KOPT-K1 (cell line): ENCODE measurements around the gene SDHAF2.
"Not testable (repeated sequence)": the region's sequence is repeated elsewhere in the genome, so short reads cannot be mapped to it uniquely, and the experiment has no call there.

Source experiments
- H3K27ac ChIP-seq: fragments of 200-600 bp; sonication (generic); 2 replicates; pipeline ENCODE4 v1.5.1; 2016; ENCODE audit warnings: antibody characterized with exemption, mild to moderate bottlenecking, low read depth, low read length; ENCODE audit not compliant: poor library complexity, severe bottlenecking
- H3K36me3 ChIP-seq: fragments of 200-600 bp; sonication (generic); 2 replicates; pipeline ENCODE4 v1.5.1; 2017; ENCODE audit warnings: antibody characterized with exemption, mild to moderate bottlenecking, low read length, moderate library complexity; ENCODE audit not compliant: insufficient read depth
- H3K9me3 ChIP-seq: fragments of 200-600 bp; sonication (generic); 2 replicates; pipeline ENCODE4 v1.5.1; 2017; ENCODE audit warnings: antibody characterized with exemption, low read length, mild to moderate bottlenecking; ENCODE audit not compliant: insufficient read depth, poor library complexity, severe bottlenecking

The SDHAF2 gene

GRCh38 chr11:61413496-61413895 lies 16.4 kb upstream of the SDHAF2 start:
- Histone ChIP-seq H3K36me3 (peaks cover 100% of the 10 kb centered on the region), H3K27ac (no peak overlapping the region), H3K9me3 (no peaks in the 10 kb centered on the region)

- H3K27ac ChIP-seq = no peak overlapping the region
- no peaks in the 10 kb centered on the region for H3K9me3 ChIP-seq
- peaks cover 100% of the 10 kb centered on the region for H3K36me3 ChIP-seq
These were observed 15.4 kb upstream of the SDHAF2 start for GRCh38 chr11:61414547-61414946.

DNA sequence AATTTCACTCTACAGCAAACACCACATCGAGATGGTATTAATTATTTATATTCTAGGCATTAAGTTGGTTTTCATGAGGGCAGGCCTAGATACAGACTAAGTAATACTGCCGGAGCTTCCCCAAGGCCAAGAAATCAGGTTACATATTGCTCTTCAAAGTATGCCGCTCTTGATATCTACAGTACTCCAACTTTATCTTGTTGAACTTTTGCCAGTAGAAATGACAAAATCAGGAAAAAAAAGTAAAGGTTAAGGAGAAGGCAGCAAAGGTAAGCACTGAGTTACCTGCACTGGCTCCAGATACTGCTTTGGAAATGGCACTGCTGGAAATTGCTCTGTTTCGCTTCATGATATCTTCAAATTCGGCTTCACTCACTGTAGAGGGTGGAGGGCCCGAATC lies 14.5 kb upstream of the SDHAF2 start:
- Histone ChIP-seq H3K9me3 (no peaks in the 10 kb centered on the region), H3K27ac (no peak overlapping the region), H3K36me3 (peaks cover 100% of the 10 kb centered on the region)

DNA sequence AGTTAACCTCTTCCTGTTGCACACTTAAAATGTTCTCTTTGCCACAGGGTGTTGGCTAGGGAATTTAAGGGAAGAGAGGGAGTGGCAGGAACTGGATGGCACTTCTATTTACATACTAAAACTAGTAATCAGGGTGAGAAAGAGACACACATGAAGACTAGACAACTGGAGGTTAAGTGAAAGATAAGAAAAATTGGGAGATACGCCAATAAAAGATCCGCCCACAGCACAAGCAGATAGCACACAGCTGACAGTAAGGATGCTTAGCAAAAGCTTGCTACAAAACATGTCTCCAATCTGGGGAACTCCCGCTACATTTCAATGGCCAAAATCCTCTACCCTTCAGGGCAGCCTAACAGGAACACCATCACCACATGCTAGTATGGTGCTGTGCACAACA lies 13.0 kb upstream of the SDHAF2 start:
- Histone ChIP-seq H3K36me3 (peaks cover 100% of the 10 kb centered on the region), H3K9me3 (no peaks in the 10 kb centered on the region), H3K27ac (no peak overlapping the region)

DNA sequence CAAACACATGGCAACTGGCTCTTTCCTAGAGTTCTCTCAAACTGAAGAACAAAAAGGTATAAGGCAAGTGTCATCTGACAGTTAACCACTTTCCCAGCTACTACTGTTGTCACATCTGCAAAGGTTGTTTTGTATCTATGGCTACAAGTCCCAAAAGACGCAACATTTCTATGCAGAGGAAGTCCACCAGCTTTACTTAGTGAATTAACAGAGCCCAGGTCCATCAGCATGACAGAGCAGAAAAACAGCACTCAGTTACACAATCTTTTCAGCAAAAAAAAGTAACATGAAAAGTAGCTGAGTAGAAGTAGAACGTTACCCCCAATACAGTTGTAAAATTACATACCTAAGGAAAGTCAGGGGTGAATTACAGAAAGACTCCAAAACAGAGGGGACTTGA lies 12.3 kb upstream of the SDHAF2 start:
- Histone ChIP-seq H3K36me3 (peaks cover 100% of the 10 kb centered on the region), H3K27ac (no peak overlapping the region), H3K9me3 (no peaks in the 10 kb centered on the region)

DNA sequence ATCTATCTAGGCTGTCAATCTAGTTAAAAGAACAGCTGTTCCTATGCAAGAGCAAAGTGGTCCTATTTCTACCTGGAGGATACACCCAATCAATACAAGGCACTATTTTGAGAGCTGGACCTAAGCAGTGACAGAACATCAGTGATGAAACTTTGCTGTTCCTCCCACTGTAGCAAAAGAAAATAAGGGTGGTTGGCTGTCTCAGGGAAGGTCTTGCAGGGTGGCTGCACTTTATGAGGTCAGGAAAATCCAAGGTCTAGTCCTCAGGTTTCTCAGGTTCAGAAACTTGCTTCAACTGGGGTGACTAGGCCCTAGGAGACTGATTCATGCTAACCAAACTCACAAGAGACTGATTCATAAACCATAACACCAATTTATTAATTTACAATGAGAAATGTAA lies 11.8 kb upstream of the SDHAF2 start:
- Histone ChIP-seq H3K27ac (no peak overlapping the region), H3K9me3 (no peaks in the 10 kb centered on the region), H3K36me3 (peaks cover 100% of the 10 kb centered on the region)

DNA sequence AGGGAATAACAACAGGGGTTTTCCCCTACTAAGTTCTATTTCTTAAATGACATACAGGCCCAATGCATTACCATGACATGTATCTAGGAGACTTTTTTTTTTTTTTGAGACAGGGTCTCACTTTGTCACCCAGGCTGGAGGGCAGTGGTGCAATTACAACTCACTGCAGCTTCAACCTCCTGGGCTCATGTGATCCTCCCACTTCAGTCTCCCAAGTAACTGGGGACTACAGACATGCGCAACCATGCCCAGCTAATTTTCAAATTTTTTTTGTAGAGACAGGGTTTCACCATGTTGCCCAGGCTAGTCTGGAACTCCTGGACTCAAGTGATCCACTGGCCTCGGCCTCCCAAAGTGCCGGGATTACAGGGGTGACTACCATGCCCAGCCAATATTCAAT lies 7.7 kb upstream of the SDHAF2 start:
- Histone ChIP-seq H3K9me3 (no peaks in the 10 kb centered on the region), H3K27ac (no peak overlapping the region), H3K36me3 (peaks cover 100% of the 10 kb centered on the region)

DNA sequence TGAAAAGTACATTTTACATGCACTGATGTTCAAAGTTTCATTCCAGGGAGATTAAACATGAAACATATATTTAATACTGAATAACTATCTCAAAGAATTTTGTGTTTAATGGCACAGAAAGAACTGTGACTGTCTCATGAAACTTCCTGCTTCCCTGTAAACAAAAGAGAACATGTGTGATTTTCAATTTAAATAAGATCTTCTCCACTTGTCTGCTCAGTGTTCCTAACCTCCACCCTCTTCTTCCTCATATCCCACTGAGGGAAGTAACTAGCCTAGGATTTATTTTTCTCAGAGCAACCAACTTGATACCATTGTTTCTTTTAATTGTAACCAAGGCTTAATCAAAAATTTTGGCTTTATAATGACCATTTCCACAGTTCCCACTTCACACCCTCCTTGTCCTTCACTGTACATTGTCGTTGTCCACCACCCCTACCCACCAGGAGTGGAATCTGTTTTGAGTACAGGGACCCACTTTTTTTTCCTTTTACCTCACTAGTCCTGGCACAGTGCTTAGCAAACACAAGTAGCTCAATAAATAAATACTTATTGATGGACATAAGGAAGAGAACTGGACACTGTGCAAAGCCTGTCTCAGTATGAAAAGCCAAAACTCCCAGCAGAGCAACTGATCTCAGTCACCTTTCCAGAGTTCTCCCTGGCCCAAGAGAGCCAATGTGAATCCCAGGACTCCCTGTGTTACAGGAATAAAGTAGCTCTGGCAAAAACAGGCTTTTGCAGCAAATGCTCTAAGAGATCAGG lies 4.4 kb upstream of the SDHAF2 start:
- no peaks in the 10 kb centered on the region for H3K9me3 ChIP-seq
- H3K27ac ChIP-seq = no peak overlapping the region
- peaks cover 85% of the 10 kb centered on the region for H3K36me3 ChIP-seq

- H3K36me3 ChIP-seq = peaks cover 67% of the 10 kb centered on the region
These were observed 606 bp upstream of the SDHAF2 start for GRCh38 chr11:61429346-61429690.

GRCh38 chr11:61430839-61431238 lies 915 bp downstream of the SDHAF2 start:
- H3K9me3 ChIP-seq = not testable (repeated sequence)
- Histone ChIP-seq H3K36me3 (peaks cover 52% of the 10 kb centered on the region), H3K27ac (peak overlapping the region; percentile 92)

More at GRCh38 chr11:61429346-61429690, 606 bp upstream of the SDHAF2 start:
- H3K9me3 ChIP-seq = no peaks in the 10 kb centered on the region
- peak overlapping the region; percentile 92 for H3K27ac ChIP-seq

- Histone ChIP-seq H3K9me3 (no peaks in the 10 kb centered on the region), H3K27ac (no peak overlapping the region), H3K36me3 (peaks cover 77% of the 10 kb centered on the region)
These were observed 7.6 kb downstream of the SDHAF2 start for GRCh38 chr11:61437496-61437895.

GRCh38 chr11:61439615-61440014 lies 9.7 kb downstream of the SDHAF2 start:
- Histone ChIP-seq H3K27ac (no peak overlapping the region), H3K36me3 (peaks cover 84% of the 10 kb centered on the region), H3K9me3 (no peaks in the 10 kb centered on the region)

DNA sequence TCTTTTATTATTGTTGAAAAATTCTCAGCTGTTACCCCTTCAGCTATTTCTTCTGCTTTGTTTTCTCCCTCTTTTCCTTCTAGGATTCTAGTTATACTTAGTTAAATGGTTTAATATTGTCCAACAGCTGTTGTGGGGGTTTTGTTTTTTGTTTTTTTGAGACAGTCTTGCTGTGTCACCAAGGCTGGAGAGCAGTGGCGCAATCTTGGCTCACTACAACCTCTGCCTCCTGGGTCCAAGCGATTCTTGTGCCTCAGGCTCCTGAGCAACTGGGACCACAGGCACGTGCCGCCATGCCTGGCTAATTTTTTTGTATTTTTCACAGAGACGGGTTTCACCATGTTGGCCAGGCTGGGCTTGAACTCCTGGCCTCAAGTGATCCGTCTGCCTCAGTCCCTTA lies 12.7 kb downstream of the SDHAF2 start:
- Histone ChIP-seq H3K36me3 (peaks cover 98% of the 10 kb centered on the region), H3K27ac (no peak overlapping the region), H3K9me3 (no peaks in the 10 kb centered on the region)

DNA sequence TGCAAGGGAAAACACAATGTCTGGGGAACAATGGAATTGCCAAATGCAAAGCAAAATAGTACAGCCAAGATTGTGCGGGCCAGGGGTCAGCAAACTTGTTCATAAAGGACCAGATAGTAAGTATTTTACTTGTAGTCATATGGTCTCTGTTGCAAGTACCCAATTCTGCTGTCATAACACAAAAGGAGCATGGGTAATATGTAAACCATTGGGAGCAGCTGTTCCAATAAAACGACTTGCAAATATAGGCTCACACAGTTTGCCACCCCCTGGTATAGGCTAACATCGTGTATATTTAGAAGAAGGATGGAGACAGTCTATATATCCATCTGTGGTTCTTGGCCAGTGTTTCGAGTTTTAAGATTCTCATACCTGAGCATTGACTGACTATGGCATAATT lies 15.6 kb downstream of the SDHAF2 start:
- no peaks in the 10 kb centered on the region for H3K9me3 ChIP-seq
- H3K27ac ChIP-seq = no peak overlapping the region
- peaks cover 100% of the 10 kb centered on the region for H3K36me3 ChIP-seq

DNA sequence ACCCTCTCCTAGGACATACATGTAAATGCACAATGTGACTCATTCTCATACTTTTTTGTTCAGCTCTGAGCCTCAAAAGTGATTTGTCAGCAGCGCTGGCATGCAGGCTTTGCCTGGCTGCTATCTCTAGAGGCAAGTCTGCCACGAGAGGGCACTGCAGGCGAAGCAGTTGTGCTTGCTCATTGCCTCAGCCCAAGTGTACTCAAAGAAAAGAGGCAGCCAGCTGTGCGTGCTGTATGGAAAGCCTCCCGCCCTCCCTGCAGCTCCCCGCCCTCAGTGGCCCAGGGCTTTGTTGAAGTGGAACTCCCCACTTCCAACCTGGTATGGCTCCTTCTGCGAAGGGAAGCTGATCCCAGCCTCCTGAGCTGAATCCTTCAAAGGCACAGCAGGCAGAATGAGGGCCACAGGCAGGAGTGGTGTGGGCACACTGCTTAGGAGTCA lies 16.3 kb downstream of the SDHAF2 start:
- peaks cover 100% of the 10 kb centered on the region for H3K36me3 ChIP-seq
- H3K27ac ChIP-seq = no peak overlapping the region
- H3K9me3 ChIP-seq = no peaks in the 10 kb centered on the region
